Thoracic aorta endothelial cell (primary cell): ENCODE data around the gene RNF128. TPM values are rescaled to one million over a fixed set of nuclear protein-coding genes. Genes with fewer than 3 reads are reported as not detected.

Experiments used
- total RNA-seq: library from RNA; depleted of rRNA; stranded (reverse); fragments of >200 nt; gene quantifications from 2 replicates; pipeline ENCODE4 v1.2.3, GENCODE V29; 2012

Gene RNF128
- not detected in 2 replicates for total RNA-seq

DNA sequence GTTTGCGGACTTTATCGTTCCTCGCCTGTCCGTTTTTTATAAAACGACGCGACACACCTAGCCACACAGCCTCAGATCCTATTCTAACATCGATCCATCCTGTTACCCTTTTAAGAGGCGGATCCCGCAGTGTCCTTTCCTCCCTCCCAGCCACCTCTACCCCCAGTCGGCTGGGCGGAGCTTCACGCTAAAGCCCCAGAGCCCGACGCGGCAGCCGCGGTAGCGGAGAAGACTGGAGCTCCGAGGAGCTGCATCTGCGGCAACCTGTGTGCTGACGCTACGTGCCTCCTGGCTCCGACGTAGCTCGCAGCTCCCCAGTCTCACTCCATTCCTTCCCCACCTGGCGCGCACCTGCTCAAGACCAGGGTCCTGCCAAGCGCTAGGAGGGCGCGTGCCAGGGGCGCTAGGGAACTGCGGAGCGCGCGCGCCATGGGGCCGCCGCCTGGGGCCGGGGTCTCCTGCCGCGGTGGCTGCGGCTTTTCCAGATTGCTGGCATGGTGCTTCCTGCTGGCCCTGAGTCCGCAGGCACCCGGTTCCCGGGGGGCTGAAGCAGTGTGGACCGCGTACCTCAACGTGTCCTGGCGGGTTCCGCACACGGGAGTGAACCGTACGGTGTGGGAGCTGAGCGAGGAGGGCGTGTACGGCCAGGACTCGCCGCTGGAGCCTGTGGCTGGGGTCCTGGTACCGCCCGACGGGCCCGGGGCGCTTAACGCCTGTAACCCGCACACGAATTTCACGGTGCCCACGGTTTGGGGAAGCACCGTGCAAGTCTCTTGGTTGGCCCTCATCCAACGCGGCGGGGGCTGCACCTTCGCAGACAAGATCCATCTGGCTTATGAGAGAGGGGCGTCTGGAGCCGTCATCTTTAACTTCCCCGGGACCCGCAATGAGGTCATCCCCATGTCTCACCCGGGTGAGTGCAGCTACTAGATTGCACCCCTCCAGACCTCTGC lies at the start of gene RNF128:
TSS of gene RNF128 (plus strand) at position 217 of the 953 bp plus-strand sequence. CDS start at position 430, 213 bp downstream.

DNA sequence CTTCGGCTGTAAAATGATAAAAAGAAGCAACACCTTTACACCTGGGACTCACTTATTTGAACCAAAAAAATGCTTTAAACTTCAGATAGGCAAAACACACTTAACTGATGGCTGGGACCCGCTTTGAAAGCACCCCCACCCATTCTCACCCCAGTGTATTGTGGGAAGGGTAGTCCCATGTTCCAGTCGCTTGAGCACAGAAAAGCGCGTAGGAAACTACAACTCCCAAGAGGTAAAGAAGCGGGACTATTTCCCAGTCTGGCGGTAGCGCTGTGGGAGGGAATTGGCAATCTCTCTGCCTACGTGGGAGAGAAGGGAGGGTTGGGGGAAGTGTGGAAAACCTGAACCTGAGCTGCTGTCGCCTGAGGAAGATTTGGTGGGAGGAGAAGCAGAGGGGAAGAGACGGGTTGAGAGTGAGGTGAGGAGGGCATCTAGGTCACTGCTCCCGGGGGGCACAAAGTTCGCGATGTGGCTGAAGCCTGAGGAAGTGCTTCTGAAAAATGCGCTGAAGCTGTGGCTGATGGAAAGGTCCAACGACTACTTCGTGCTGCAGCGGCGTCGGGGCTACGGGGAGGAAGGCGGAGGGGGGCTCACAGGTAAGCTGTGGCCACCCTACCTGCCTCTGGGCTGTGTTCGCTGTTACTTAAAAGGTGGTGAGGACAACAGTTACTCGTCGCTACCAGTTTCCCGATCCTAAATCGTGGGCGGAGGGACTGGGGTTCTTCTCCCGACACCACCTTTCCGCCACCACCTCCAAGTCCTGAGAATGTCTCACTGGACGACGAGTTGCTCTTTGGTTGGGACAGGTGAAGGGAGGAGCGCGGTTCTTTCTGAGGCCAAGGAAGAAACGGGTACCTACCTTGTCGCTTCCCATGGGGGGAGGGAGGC lies 76.1 kb downstream of the RNF128 start, which contains the start of gene TBC1D8B:
TSS of gene TBC1D8B (plus strand) at position 286 of the 888 bp plus-strand sequence. CDS start at position 467, 181 bp downstream.

Other genes starting within 250 kb of the RNF128 start
- 0.27 and 0.50 TPM in 2 replicates for gene RADX, start 114.7 kb upstream of the RNF128 start, total RNA-seq
- 9.0 and 10.4 TPM in 2 replicates for gene TBC1D8B, start 76.0 kb downstream of the RNF128 start, total RNA-seq
- gene RIPPLY1, start 176.6 kb downstream of the RNF128 start, total RNA-seq, result not detected in 2 replicates
- gene CLDN2, start 193.7 kb downstream of the RNF128 start, total RNA-seq, result not detected in 2 replicates